ENCODE measurements around the gene DIS3L2.
"Not testable (repeated sequence)": the region's sequence is repeated elsewhere in the genome, so short reads cannot be mapped to it uniquely, and the experiment has no call there.

DIS3L2 gene

GRCh38 chr2:232363064-232363783 lies 401.7 kb downstream of the DIS3L2 start:
- not testable (repeated sequence) for DNase-seq

DNA sequence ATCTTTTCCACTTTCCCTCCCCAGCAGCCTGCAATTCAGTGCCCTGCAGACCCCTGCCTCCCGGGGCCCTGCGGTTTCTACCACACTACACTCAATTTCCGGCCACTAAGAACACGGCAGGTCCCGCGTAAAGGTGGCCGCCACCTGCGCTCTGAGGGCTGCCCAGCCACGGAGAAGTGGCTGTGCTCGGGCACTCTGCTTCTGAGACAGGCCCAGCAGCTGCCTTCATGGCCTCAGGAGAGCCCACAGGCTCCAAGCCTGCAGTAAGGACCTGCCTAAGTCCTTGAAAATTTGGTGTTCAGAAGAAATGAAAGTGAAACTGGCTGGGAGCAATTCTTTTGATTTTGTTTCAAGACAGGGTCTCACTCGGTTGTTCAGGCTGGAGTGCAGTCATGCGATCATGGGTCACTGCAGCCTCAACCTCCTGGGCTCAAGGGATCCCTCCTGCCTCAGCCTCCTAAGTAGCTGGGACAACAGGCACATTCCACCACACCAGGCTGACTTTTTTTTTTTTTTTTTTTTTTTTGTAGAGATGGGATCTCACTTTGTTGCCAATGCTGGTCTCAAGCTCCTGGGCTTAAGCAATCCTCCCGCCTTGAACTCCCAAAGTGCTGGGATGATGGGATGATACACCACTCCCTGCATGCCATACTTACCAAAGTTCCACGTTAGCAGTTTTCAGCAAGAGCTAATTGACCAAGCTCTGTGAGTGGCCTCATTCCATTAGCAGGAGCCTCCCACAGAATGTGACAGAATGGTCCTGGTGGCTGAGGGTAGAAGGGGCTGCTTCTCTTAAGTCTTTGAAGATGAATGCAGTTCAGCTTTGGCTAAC lies 402.5 kb downstream of the DIS3L2 start:
- no peak for DNase-seq

- DNase-seq = not testable (repeated sequence)
These were observed 403.5 kb downstream of the DIS3L2 start for GRCh38 chr2:232364806-232365594.

- DNase-seq = no peak
These were observed 404.3 kb downstream of the DIS3L2 start for GRCh38 chr2:232365621-232366321.

- DNase-seq = not testable (repeated sequence)
These were observed 404.9 kb downstream of the DIS3L2 start for GRCh38 chr2:232366461-232366860.

DNA sequence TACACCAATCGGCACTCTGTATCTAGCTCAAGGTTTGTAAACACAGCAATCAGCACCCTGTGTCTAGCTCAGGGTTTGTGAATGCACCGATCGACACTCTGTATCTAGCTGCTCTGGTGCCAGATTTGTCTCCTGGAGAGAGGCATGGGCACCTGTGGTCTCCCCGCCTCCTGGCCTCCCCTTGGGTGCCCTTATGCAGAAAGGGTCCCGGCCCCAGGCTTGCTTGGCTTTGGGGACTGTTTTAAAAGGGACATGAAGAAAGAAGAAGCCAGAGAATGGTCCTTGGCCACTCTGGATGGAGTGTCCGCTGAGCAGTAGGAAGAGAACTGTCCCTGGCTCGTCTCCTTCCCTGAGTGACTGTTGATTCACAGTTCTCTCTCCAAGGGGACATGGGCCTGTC lies 405.5 kb downstream of the DIS3L2 start:
- DNase-seq = no peak

- DNase-seq = no peak
These were observed 406.2 kb downstream of the DIS3L2 start for GRCh38 chr2:232367591-232368233.

GRCh38 chr2:232368311-232368731 lies 406.8 kb downstream of the DIS3L2 start:
- DNase-seq = no peak

DNA sequence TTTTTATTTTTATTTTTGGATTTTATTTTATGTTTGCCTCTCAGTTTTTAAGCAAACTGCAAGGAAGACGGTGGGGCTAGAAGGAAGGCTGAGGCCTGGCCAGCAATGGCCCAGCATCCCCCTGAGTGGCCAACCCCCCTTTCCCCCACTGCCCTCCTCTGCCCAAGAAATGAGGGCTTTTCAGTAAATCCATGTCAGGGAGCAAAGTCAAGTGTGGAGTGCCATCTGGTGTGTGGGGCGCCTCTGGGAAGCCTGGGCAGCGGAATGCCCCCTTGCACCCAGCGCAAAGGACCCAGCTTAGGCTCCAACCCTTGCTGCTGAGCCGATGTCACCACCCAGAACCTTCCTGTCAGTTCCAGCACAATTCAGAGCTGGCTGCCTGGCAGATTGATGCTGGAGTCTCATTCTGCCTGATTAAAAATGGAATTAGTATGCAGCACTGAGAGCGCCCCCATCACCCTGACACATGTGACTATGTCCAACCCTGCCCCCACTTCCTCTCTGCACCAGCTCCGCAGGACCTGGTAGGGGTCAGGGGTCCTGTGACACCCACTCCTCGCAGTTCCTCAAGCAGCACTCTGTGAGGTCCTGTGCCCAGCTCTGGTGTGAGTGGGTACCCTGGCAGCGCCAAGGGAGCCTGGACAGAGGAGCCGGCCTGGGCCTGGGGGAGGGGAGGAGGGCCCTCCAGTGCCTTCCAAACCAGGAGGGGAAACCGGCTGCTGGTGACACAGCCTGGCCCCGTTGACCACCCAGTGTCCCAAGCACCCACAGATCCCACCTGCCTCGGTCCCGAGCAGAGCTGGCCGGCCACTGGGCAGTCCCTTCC lies 407.8 kb downstream of the DIS3L2 start:
- no peak for DNase-seq

GRCh38 chr2:232370007-232370406 lies 408.5 kb downstream of the DIS3L2 start:
- DNase-seq = not testable (repeated sequence)

DNA sequence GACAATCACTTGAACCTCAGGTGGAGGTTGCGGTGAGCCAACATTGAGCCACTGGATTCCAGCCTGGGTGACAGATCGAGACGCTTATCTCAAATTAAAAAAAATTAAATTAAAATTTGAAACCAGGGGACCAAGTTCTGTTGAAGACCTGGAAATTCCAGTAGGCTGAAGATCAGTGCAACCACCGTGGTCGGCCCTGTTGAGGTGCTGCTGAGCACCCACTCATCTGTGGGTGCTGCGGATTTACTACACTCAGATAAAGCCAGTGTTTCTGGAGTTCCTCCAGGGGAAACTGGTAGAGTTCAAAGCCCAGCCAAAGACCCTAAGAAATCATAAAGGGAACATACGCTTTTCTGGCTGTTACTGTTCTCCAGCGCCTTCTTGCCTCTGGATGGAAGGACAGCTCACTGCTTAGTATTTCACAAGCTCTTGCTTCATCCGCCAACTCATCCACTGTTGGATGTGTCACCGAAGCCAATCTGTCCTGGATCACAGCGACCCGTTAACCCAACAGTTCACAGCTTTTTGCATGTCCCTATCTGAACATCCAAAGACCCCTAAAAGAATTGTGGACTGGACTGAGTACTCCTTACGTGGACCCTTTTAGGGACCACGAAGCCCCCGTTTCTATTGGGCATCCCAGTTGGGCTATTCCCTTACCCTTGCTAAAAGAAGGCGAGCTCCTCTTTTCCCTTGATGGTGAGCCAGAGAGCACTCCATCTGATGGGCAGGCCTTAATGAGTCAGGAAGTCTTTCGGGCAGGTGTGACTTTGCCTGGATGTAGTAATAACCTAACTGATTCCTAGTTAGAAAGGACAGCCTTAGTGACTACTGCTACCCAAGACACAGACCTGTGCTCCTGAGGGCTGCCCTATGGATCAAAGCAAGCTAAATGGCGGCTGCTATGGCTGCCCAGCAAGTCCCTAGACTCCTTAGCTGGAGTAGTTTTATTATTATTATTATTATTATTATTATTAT lies 411.0 kb downstream of the DIS3L2 start:
- DNase-seq = no peak

DNA sequence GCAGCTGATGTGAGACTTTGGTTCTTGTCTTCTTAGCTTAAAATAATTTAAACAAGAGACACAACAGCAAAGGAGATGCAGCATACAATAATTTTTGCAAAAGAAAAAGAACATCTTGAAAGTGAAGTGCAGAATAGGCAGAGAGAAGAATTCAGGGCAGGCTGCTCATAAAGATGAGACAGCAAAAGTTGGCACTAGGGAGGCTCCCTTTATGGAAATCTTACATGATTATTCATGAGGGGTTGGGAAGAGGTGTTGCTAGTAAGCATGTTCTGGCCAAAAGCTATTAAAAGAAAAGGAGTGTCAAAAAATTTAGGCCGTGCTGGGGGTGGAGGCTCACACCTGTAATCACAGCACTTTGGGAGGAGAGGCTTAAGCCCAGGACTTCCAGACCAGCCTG lies 412.8 kb downstream of the DIS3L2 start:
- no peak for DNase-seq

GRCh38 chr2:232375164-232375563 lies 413.7 kb downstream of the DIS3L2 start:
- DNase-seq = no peak

GRCh38 chr2:232376260-232376659 lies 414.7 kb downstream of the DIS3L2 start:
- DNase-seq = no peak

DNA sequence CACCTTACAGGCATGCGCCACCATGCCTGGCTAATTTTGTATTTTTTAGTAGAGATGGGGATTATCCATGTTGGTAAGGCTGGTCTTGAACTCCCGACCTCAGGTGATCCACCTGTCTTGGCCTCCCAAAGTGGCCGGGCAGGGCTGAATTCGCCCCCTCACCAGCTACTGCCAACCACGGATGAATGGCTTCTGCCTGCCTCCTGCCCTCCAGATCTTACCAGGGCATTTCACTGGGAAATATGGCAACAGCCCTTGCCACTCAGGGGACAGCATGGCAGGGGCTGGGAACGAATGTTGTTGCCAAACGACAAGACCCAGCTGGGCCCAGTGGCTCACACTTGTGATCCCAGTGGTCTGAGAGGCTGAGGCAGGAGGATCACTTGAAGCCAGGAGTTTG lies 415.2 kb downstream of the DIS3L2 start:
- no peak for DNase-seq

DNA sequence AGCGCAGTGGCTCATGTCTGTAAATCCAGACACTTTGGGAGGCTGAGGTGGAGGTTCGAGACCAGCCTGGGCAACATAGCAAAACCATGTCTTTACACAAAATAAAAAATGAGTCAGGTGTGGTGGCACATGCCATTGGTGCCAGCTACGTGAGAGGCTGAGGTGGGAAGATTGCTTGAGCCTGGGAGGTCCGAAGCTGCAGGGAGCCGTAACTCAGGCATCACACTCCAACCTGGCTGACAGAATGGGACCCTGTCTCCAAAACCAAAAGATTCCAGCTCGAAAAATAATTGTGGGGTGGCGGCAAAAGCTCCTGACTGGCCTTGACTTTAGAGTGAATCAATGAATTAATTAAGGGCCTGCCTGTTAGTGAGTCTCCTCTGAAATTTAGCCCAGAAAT lies 415.8 kb downstream of the DIS3L2 start:
- no peak for DNase-seq

- DNase-seq = no peak
These were observed 416.6 kb downstream of the DIS3L2 start for GRCh38 chr2:232377841-232378734.

DNA sequence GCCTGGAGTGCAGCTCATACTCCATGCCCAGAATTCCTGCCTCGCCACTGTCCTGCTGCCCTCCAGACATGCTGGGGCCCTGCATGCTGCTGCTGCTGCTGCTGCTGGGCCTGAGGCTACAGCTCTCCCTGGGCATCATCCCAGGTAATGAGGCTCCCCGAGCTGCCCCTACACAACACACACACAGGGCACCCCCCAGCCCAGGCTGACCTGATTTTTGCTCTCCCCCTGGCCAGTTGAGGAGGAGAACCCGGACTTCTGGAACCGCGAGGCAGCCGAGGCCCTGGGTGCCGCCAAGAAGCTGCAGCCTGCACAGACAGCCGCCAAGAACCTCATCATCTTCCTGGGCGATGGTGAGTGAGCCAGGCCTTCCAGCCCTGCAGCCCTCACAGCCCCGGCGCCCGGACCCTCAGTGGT lies 417.2 kb downstream of the DIS3L2 start, which contains the start of gene ALPP:
Gene ALPP, plus strand, starts transcription at position 17 of the 417 bp plus-strand sequence. Its CDS starts 52 bp downstream, at position 69.
- DNase-seq = not testable (repeated sequence)

Measured in GF-D8 (cell line).